Liver (tissue), 3 donors: Measurements from ENCODE around the gene SIM2.

ENCODE experiments used
- HNF4A ChIP-seq, 2 donors: conservative IDR thresholded peaks; 2 replicates each; pipeline ENCODE4 v1.6.1; 2016; ENCODE audit warnings: antibody characterized with exemption in 2 of 2, mild to moderate bottlenecking in 2 of 2
- YY1 ChIP-seq: IDR thresholded peaks from 2 replicates; pipeline ENCODE4 v1.6.1; 2016; ENCODE audit warnings: antibody characterized with exemption, mild to moderate bottlenecking
- TF ChIP-seq, protein P1 (sequence below): IDR thresholded peaks from 2 replicates; pipeline ENCODE4 v1.6.1; 2016; ENCODE audit warnings: antibody characterized with exemption, mild to moderate bottlenecking
- TF ChIP-seq, protein P2 (sequence below): fragments of 150-350 bp; IDR thresholded peaks from 2 replicates; pipeline ENCODE4 v1.5.1; 2017; ENCODE audit warnings: improper control_type of control experiment, low read depth, low read length; ENCODE audit not compliant: missing input control
- donor health status: healthy.
- donor health status: healthy.

GRCh38 chr21:36762642-36763041, 63.7 kb downstream of the SIM2 start:
- TF ChIP-seq, protein P1, sequence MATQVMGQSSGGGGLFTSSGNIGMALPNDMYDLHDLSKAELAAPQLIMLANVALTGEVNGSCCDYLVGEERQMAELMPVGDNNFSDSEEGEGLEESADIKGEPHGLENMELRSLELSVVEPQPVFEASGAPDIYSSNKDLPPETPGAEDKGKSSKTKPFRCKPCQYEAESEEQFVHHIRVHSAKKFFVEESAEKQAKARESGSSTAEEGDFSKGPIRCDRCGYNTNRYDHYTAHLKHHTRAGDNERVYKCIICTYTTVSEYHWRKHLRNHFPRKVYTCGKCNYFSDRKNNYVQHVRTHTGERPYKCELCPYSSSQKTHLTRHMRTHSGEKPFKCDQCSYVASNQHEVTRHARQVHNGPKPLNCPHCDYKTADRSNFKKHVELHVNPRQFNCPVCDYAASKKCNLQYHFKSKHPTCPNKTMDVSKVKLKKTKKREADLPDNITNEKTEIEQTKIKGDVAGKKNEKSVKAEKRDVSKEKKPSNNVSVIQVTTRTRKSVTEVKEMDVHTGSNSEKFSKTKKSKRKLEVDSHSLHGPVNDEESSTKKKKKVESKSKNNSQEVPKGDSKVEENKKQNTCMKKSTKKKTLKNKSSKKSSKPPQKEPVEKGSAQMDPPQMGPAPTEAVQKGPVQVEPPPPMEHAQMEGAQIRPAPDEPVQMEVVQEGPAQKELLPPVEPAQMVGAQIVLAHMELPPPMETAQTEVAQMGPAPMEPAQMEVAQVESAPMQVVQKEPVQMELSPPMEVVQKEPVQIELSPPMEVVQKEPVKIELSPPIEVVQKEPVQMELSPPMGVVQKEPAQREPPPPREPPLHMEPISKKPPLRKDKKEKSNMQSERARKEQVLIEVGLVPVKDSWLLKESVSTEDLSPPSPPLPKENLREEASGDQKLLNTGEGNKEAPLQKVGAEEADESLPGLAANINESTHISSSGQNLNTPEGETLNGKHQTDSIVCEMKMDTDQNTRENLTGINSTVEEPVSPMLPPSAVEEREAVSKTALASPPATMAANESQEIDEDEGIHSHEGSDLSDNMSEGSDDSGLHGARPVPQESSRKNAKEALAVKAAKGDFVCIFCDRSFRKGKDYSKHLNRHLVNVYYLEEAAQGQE: no peak
- TF ChIP-seq HNF4A (conservative IDR thresholded peaks at IDR 0.05) (no peak), YY1 (no peak)
- TF ChIP-seq, protein P2, sequence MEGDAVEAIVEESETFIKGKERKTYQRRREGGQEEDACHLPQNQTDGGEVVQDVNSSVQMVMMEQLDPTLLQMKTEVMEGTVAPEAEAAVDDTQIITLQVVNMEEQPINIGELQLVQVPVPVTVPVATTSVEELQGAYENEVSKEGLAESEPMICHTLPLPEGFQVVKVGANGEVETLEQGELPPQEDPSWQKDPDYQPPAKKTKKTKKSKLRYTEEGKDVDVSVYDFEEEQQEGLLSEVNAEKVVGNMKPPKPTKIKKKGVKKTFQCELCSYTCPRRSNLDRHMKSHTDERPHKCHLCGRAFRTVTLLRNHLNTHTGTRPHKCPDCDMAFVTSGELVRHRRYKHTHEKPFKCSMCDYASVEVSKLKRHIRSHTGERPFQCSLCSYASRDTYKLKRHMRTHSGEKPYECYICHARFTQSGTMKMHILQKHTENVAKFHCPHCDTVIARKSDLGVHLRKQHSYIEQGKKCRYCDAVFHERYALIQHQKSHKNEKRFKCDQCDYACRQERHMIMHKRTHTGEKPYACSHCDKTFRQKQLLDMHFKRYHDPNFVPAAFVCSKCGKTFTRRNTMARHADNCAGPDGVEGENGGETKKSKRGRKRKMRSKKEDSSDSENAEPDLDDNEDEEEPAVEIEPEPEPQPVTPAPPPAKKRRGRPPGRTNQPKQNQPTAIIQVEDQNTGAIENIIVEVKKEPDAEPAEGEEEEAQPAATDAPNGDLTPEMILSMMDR: no peak
